Psoas muscle (tissue), 8 donors: Measurements from ENCODE around the gene CACNA1B. TPM values are rescaled to one million over a fixed set of nuclear protein-coding genes. Genes with fewer than 3 reads are reported as not detected.
A peak's percentile ranks its signal among the peaks of the same experiment; 100 is the strongest.

Experiments
- ATAC-seq, 4 donors: fragments of 200-7000 bp; cut with Tn5 transposase; one replicate each; pipeline ENCODE4 v1.9.1; 2020; ENCODE audit warnings: moderate library complexity in 3 of 4, mild to moderate bottlenecking in 2 of 4
- DNase-seq, 2 donors: peaks; one replicate each; pipeline ENCODE4 v3.0.0-alpha.2; 2020
- H3K27ac ChIP-seq: fragments of 200-600 bp; one replicate; pipeline ENCODE4 v1.8.0; 2022
- H3K27me3 ChIP-seq, 3 donors: fragments of 200-600 bp in 1 of 3; one replicate each; pipeline versions ENCODE4 v1.6.1 to v1.8.0; 2013 to 2022; ENCODE audit warnings: low read length in 2 of 3, mild to moderate bottlenecking in 2 of 3, moderate library complexity in 1 of 3; ENCODE audit not compliant: insufficient read depth in 3 of 3
- H3K36me3 ChIP-seq, 2 donors: fragments of 200-600 bp in 1 of 2; one replicate each; pipeline versions ENCODE4 v1.6.1 to v1.8.0; 2013 to 2022; ENCODE audit warnings: low read depth in 1 of 2, mild to moderate bottlenecking in 1 of 2, moderate library complexity in 1 of 2; ENCODE audit not compliant: insufficient read depth in 1 of 2
- H3K4me1 ChIP-seq: fragments of 200-600 bp; one replicate; pipeline ENCODE4 v1.8.0; 2022
- H3K4me3 ChIP-seq: fragments of 200-600 bp; one replicate; pipeline ENCODE4 v1.8.0; 2022; ENCODE audit warnings: mild to moderate bottlenecking
- H3K9me3 ChIP-seq: fragments of 200-600 bp; one replicate; pipeline ENCODE4 v1.8.0; 2022
- CTCF ChIP-seq: fragments of 200-600 bp; IDR thresholded peaks from one replicate; pipeline ENCODE4 v1.8.0; 2022; ENCODE audit warnings: antibody characterized with exemption
- WGBS, 3 donors: extraction: QIAGEN DNeasy Blood & Tissue Kit; methylation state at CpG; one replicate each; pipeline versions ENCODE4 v1.1.6 to v1.1.7; 2013; 5-methylcytosine and 5-hydroxymethylcytosine counted together
- intact Hi-C, 2 donors: fragments of 100-400 bp; cut with DNase I; formaldehyde crosslinking; loops; one replicate each; pipeline versions ENCODE4 v1.11.0 to v1.14.2; 2022
- polyA plus RNA-seq, 3 donors: library from polyadenylated mRNA; stranded (reverse); fragments of 200-250 nt; gene quantifications; one replicate each; pipeline ENCODE4 v1.2.3, GENCODE V29; 2013
- total RNA-seq, 4 donors: library from RNA; stranded (reverse); fragmentation: NEBNext Ultra II Directional in 2 of 4; extraction: Animal tissue kit (Norgen Biotek cat#: 25700) in 2 of 4; gene quantifications; one replicate each; pipeline versions ENCODE4 v1.2.1 to v1.2.4, GENCODE V29; 2021 to 2023
- donor health status: healthy with polysubstance abuse.
- donor health status: DM: no; HTN: no; CAD: no; lungs with moderate emphysema.
- donor health status: Bipolar disorder and iron deficiency.
- donor health status: healthy.
- donor health status: DM: yes; HTN: yes; CAD: no.
- donor health status: DM: no; HTN: no; CAD: no.
- donor health status: DM: no; HTN: no; CAD: no.
- donor health status: DM: yes; HTN: yes; CAD: no.

The CACNA1B gene
- total and polyA plus RNA-seq, 7 donors: 0.01 to 0.02 TPM; not detected in 5

DNA sequence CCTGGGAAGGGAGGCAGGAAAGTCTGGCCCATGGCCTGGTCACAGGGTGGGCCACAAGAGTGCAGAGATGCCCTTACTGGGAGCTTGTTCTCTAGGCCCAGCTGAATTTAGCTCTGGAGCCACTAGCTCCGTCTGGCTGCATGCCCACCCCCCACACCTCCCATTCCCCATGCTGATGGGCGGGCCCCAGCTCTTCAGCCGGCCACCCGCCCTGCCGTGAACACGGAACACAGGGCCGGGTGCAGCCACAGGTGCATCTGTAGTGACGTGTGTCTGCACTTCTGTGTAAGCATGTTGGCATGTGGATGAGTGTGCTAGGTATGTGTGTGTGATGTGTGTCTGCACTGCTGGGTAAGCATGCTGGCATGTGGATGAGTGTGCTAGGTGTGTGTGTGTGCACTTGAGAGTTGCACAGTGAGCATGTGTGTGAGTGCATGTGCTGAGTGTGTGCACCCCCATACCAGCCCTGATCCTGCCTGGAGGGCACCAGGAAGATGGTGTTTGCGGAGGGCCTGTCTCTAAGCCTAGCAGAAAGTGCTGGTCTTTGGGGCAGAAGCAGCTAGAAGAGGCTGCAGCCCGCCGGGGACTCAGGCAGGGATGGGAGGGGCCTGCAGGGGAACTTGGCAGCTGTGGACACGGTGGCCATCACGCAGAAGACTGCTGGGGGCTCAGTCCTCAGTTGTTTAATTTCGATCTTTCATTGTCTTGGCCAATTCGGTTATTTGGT lies 136.4 kb downstream of the CACNA1B start:
- Histone ChIP-seq H3K27ac (no peak overlapping the region), H3K9me3 (no peaks in the 10 kb centered on the region), H3K36me3 (no peaks in the 10 kb centered on the region), H3K4me3 (no peak overlapping the region), H3K4me1 (no peaks in the 10 kb centered on the region), H3K27me3 (peaks cover 0 to 14% (median 0%) of the 10 kb centered on the region in 3 donors)
- intact Hi-C loops: no loop called here
- no peak for ATAC-seq
- 56 to 62% (median 58%) methylated on average over 15 of the region's 15 CpGs for WGBS, 3 donors
- DNase-seq: peak in 1 of 2 donors; percentile 33
- TF ChIP-seq CTCF: no peak

- Histone ChIP-seq H3K27me3 (peaks cover 0 to 14% (median 0%) of the 10 kb centered on the region in 3 donors), H3K27ac (no peak overlapping the region), H3K4me3 (no peak overlapping the region), H3K4me1 (no peaks in the 10 kb centered on the region), H3K9me3 (no peaks in the 10 kb centered on the region), H3K36me3 (no peaks in the 10 kb centered on the region)
- intact Hi-C loops: no loop called here
- 65 to 76% (median 75%) methylated on average over 6 of the region's 6 CpGs for WGBS, 3 donors
- DNase-seq (peak in 1 of 2 donors; percentile 39), ATAC-seq (no peak)
- TF ChIP-seq CTCF: no peak
Observed at GRCh38 chr9:138014563-138014945, 137.0 kb downstream of the CACNA1B start.

DNA sequence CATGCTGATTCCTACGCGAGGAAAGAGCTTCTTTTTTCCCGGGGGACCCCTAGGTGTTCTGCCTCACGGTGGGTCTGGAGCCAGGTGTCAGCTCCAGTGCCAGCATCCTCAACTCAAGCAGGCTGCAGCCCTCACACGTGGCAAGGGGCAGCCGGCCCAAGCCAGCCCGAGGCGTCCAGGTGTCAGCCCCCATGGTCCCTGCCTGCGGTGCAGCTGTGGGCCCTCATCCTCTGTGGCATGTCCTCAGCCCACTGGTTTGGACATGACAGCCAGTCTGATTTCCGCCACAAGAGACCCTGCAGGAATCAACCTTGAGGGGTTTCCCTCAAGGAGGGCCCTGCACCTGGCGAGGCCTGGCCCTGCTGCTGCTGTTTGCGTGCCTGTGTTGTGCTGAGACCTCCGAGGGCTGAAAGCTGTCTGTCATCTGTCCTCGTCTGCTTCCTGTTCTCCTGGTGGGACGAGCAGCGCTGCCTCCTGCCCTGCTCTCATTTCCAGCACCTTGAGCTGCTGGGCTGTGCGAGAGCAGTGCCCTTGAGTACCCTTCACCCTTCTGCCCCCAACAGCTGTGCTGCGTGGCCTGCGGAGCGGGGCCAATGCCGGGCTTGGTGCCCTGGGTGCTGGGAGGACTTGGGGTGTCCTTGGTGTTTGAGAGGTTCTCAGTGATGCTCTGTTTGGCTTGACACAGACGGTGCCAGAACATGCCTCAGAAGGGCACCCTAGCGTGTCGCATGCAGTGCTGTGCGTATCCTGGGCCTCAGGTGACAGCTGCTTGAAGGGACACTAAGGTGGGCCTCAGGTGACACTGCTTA lies 137.6 kb downstream of the CACNA1B start:
- Histone ChIP-seq H3K4me3 (no peak overlapping the region), H3K4me1 (no peaks in the 10 kb centered on the region), H3K9me3 (no peaks in the 10 kb centered on the region), H3K27ac (no peak overlapping the region), H3K27me3 (peaks cover 0 to 14% (median 0%) of the 10 kb centered on the region in 3 donors), H3K36me3 (no peaks in the 10 kb centered on the region)
- DNase-seq: peak in 1 of 2 donors; percentile 30
- TF ChIP-seq CTCF: no peak
- no peak for ATAC-seq
- 70 to 74% (median 72%) methylated on average over 25 of the region's 25 CpGs for WGBS, 3 donors
- intact Hi-C loops: no loop called here

DNA sequence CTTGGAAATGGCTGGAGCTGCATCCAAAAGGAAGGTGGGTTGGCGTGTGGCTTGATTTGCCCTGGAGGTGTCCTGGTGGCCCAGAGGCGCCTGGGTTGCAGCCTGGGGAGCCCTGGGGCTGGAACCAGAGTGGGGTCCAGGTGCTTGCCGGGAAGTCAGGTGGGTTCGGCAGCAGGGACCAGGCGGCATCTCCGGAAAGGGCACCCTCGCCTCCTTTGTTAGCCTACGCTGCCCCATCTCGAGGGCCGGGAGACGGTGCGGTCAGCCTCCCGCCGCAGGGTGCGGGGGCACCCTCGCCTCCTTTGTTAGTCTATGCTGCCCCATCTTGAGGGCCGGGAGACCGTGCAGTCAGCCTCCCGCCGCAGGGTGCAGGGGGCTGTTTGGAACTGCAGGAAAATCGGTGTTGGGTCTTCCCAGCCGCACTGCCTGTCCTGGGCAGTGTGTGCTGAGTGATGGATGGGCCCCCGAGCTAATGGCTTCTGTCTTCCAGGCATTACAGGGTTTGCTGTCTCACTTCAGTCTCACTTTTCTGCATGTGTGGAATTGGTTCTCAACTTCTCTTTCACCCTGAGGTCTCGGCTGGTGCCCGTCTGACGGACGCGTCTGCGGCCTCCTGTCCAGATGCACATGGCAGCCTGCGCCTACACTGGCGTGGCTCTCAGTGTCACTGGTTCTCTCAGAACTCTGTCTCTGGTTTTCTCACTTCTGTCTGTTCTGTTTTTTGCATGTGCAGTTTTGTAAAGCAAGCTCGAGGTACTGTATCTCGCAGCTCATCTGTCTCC lies 139.0 kb downstream of the CACNA1B start:
- 83 to 87% (median 86%) methylated on average over 33 of the region's 33 CpGs for WGBS, 3 donors
- no peak for ATAC-seq
- no peak for TF ChIP-seq CTCF
- Histone ChIP-seq H3K4me1 (no peaks in the 10 kb centered on the region), H3K4me3 (no peak overlapping the region), H3K9me3 (no peaks in the 10 kb centered on the region), H3K27me3 (peaks cover 0 to 26% (median 0%) of the 10 kb centered on the region in 3 donors), H3K36me3 (no peaks in the 10 kb centered on the region), H3K27ac (no peak overlapping the region)
- DNase-seq: peak in 1 of 2 donors; percentile 38
- intact Hi-C loops: no loop called here
